HUDEP-2 (cell line): ENCODE measurements around the gene MEGF6.

Experiments used
- DNase-seq, 76 experiments: peaks; one replicate each; lab custom pipeline; 2025; ENCODE audit not compliant: unreplicated experiment in 76 of 76; lab: John Stamatoyannopoulos, UW

MEGF6 gene

GRCh38 chr1:3527774-3528173 lies 83.5 kb downstream of the MEGF6 start:
- no peak for DNase-seq

DNA sequence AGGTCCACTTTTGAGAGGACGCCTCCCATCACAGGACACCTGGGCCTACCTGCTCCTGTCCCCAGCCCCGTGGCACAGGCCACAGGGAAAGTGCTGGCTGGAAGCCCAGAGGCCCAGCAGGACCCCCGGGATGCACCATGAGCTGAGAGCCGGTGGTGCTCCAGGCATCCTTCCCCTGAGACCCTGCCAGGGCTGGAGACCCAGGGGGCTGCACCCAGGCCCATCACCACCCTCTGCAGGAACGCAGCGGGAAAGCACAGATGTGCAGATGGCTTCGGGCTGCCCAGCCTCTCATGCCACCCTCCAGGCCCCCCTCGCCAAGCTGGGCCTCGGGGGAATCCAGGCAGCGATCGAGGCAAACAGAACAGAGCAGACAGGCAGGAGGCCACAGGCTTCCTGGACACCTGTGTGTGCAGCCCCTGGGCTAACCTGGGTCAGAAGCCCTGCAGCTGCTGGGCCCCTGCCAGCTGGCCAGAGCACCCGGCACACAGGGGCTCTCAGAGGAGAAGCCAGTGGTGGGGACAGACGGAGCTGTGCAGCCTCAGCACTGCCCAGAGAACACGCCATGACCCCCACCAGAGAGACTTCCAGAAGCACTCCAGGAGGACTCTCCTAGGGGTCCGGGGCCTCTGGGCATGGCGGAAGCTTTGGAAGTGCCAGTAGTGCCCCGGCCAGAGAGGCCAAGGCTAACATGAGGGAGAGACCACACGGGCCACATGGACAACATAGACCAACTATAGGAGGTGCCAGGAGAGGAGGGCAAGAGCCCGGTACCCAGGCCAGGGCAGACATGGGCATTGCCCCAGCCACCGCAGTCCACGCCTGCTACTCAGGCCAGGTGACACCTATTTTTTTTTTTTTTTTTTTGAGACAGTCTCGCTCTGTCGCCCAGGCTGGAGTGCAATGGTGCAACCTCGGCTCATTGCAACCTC lies 85.5 kb downstream of the MEGF6 start:
- DNase-seq, result no peak

- no peak for DNase-seq
Measured at GRCh38 chr1:3524556-3525203, 86.6 kb downstream of the MEGF6 start.

DNA sequence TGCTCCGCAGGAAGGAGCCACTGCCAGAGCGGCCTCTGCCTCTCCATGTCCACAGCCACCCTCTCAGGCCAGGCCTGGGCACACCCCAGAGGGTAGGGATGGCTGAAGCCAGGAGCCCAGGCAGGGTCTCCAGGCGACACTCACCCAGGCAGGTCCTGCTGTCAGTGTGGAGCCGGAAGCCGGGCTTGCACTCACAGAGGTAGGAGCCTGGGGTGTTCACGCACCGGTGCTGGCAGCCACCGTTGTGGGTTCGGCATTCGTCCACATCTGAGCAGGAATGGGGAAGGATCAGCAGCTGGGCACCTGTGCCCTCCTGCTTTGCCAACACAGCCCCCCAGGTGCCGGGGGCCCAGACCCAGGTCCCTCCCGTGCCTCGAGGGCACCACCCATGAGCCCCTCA lies 87.3 kb downstream of the MEGF6 start:
- DNase-seq, result no peak

DNA sequence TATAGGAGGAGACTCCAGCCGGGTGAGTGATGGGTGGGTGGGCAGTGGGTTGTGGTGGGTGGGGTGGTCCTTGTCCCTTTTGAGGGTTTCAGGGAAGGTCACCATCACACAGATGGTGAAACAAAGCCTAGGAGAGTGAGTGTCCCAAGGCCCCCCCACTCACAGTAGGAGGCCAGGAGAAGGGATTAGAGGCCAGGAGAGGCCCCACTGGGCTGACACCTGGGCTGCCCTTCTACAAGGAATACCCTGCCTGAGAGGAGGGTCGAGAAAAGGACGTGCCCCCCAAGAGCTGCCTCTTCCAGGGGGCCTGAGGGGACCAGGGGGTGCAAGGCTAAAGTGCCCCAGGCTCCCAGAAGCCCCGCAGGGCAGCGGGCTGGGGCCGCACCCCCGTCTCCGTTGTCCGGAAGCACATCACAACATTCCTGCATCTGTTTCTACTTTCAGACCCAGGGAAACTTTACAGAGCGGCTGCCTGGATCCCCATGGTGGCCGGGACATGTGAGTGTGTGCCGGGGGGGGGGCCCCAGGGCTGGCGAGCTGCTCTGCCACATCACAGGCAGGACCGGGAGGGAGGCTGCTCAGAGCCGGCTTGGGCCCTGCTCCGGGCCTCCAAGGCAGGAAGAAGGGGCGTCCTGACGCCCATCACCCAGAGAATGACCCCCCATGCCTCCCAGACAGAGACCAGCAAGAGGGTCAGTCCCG lies 88.6 kb downstream of the MEGF6 start:
- DNase-seq, result no peak

DNA sequence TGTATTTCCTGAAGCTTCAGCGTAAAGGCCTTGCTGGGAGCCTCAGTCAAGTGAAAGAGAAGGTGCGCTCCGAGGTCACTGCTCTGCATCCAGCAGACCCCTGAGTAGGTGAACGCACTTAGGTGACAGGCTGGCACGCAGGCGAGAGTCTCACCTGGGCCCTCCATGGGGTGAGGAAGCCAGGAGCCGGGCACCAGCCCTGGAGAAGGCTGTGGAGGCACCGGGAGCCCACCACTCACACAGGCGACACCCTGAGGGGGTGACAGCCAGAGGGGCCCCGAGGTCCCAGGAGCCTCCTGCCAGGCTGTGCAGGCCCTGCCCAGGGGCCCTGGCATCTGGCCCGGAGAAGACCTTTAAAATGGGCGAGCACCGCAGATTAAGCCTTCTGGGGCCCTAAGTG lies 89.2 kb downstream of the MEGF6 start:
- no peak for DNase-seq

- DNase-seq, result no peak
Measured at GRCh38 chr1:3521426-3521825, 89.9 kb downstream of the MEGF6 start.

- no peak for DNase-seq
Measured at GRCh38 chr1:3520419-3521378, 90.6 kb downstream of the MEGF6 start.

DNA sequence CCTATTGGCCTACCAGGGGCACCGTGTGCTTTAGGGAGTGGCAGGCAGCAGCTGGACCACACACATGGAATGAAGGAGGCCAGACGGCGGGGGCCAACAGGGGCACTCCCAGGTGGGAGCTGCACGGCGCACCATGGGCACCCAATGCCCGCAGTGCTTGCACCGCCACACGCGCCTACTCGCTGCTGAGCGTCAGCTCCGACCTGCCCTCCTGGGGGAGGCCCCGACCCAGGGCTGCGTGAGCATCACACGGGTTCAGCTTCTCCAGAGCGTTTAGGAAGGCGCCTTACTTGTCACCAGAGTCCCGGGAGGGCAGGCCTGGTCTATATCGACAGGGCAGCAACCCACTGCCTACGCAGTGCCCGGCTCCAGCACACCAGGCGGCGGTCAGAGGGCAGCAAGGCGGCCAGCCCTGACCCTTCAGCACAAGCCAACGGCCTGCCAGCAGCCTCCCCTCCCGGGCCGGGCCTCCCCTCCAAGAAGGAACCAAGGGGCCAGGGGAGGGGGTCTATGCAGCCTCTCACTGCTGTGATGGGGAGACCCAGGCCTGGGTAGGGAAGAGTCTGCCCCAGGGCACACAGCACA lies 91.9 kb downstream of the MEGF6 start:
- no peak for DNase-seq

- DNase-seq, result no peak
Measured at GRCh38 chr1:3518756-3519155, 92.6 kb downstream of the MEGF6 start.

DNA sequence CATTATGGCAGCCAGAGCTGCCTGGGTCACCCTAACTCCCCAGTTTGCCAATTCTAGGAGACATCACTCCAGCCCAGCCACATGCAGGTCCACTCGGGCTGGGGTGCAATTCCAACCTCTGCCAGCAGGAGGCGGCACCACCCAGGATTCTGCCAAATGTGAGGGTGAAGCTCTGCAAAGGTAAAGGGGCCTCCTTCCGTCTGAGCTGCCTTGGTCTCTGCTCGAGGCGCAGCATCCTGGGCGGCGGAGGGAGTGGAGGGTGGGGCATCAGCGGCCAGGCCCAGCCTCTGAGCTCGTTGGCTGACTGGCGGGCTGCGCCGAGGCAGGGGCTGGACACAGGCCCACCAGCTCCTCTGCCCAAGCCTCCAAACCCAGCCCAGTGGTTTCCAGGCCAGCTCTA lies 93.1 kb downstream of the MEGF6 start:
- DNase-seq, result no peak

DNA sequence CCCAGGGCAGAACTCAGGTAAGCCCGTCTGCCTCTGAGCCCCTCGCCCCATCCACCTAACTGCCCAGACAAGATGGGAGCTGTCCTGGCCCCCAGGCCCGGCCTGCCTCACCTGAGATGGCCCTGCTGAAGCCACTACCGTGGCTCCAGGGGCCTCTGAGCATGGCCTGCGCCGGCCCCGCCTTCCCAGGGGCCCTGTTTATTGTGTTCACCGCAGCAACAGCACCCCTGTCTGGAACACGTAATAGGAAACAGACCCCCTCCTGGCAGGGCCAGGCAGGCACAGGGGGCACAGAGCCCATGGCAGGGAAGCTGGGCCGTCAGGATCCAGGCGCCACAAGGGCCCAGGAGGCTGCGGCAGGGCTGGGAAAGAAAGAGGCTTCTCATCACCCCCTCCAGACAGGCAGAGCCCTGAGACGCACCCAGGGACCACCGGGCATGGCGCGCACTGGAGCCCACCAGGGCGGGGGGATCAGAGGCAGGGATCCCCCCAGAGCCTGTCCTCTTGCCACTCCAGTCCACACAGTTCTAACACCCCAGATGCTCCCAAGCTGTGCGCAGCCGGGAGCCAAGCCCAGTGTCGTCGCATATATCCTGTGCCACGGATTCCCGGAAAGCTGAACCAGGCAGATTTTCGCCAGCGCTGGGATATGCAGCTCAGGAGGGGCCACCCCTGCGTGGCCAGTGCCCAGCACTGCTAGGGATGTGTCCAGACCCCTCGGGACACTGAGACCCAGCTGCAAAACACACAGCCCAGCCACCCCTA lies 94.2 kb downstream of the MEGF6 start:
- DNase-seq, result no peak

GRCh38 chr1:3516481-3516869 lies 94.8 kb downstream of the MEGF6 start:
- DNase-seq, result no peak

DNA sequence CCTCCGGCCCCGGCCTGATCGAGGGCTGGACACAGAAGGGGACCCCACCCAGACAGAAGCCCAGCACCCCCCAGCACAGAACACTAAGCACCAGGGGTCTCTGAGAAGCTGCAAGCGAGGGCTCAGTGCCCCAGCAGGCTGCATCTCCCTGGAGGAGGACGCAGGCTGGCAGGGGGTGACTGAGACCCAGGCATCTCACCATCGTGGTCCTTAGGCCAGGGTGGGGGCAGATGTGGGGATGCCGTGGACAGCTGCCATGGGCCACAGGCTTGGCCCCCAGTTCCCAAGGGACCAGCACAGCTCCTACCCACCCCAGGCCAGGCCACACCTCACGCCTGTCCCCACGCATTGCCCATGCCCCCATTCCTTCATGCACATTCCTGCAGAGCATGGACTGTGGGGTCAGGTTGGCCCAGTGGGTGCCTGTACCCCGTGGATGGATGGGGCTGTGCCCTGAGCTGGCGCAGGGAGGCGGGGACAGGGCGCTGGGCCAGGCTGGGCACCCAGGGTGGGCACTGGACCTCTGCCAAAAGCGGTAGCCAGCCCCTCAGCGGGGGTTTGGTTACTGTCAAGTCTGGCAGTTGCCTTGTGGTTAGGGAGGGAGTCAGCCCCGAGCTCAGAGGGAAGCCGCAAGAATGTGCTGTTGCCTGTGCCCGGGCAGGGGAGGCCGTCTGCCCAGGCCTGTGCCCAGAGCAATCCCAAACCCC lies 95.4 kb downstream of the MEGF6 start:
- peak in 1 of 76 experiments; percentile 18 for DNase-seq

DNA sequence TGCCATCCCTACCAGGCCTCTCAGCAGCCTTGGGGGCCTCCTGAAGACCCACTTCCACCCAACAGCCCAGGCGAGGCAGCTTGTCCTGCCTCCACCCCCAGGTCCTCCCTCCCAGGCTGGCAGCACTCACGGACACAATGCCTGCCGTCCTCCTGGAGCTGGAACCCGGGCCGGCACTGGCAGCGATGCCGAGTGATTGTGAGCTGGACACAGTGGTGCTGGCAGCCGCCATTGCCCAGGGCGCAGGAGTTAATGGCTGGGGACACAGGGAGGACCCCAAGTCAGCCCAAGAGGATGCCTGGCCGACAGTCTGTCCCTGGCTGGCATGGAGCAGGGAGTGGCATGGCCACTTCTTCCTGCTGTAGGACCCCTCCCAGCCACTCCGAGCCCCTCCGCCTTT lies 96.0 kb downstream of the MEGF6 start:
- no peak for DNase-seq

DNA sequence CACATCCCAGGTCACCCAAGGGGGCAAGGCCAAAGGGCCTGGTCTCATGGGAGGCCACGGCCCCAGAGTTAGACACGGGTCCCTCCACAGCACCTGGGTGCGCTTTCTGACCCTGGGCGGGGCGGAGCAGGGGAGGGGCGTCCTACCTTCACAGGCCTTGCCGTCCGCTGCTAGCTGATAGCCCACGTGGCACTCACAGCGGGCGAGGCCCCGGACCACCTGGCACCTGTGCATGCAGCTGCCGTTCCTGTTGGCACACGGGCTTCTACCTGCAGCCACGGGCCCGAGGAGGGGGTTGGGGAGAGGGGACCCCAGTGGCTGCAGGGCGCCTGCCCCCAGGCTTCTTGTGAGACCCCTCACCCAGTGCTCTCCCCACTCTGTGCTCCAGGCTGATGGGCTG lies 96.9 kb downstream of the MEGF6 start:
- DNase-seq, result no peak

DNA sequence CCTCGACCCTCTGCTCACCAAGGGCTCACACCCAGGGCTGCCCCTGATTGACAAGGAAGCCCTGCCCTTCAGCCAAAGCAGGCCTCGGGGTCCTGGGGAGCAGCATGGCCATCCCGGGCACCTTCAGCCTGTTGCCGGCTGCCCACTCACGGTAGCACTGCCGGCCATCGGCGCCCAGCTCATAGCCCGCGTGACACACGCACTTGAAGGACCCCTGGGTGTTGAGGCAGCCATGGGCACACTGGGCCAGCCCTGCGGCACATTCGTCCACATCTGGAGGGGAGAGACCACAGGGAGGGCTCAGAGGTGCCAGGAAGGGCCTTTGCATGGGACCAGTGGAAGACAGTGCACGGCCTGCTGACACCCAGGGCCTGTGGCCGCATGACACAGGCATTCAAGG lies 99.5 kb downstream of the MEGF6 start:
- DNase-seq, result no peak

- DNase-seq, result no peak
Measured at GRCh38 chr1:3511306-3511705, 100.0 kb downstream of the MEGF6 start.

- no peak for DNase-seq
Measured at GRCh38 chr1:3510956-3511250, 100.4 kb downstream of the MEGF6 start.
